Endothelial cell of umbilical vein (primary cell): ENCODE measurements around the gene JADE1. TPM values are rescaled to one million over a fixed set of nuclear protein-coding genes. Genes with fewer than 3 reads are reported as not detected.

Source experiments
- BruUV-seq: library from RNA; stranded (reverse); fragments of 400-500 nt; replicated peaks from 2 replicates; lab custom pipeline; 2021; lab: Mats Ljungman, UMichigan
- CTCF ChIA-PET: fragments of 300-600, 350-600 bp; sonication (Branson Sonifier 250); formaldehyde crosslinking; loops from one replicate; lab custom pipeline; 2021; ENCODE audit warnings: antibody characterized with exemption, inconsistent platforms; lab: Charles Lee
- POLR2A ChIA-PET: fragments of 300-600, 350-600 bp; sonication (Branson Sonifier 250); formaldehyde crosslinking; loops from one replicate; lab custom pipeline; 2021; ENCODE audit warnings: antibody characterized with exemption, inconsistent platforms; lab: Charles Lee
- DNase-seq: peaks from one replicate; pipeline ENCODE4 v3.0.0-alpha.2; 2011; ENCODE audit warnings: low read depth, low spot score
- FAIRE-seq: peaks from 2 replicates; lab custom pipeline; 2011; peaks lifted over from hg19 to GRCh38; lab: Jason Lieb, UNC
- H2AFZ ChIP-seq: 2 replicates; pipeline ENCODE4 v1.6.0; 2012; ENCODE audit warnings: low read depth, low read length, control low read depth, inconsistent platforms
- H3K27ac ChIP-seq: 2 replicates; pipeline ENCODE4 v1.5.1; 2011; ENCODE audit warnings: low read depth, mild to moderate bottlenecking, control low read depth, low read length, moderate library complexity; ENCODE audit not compliant: insufficient read depth
- H3K27me3 ChIP-seq, 2 experiments: 2 replicates each; pipeline versions ENCODE4 v1.6.0 to v1.6.1; 2011; ENCODE audit warnings: low read length in 2 of 2, mixed read lengths in 1 of 2; ENCODE audit not compliant: control insufficient read depth in 2 of 2, insufficient read depth in 2 of 2
- H3K36me3 ChIP-seq, 2 experiments: 2 replicates in 1 of 2; 3 replicates in 1 of 2; pipeline ENCODE4 v1.5.1; 2011; ENCODE audit warnings: low read length in 2 of 2, mild to moderate bottlenecking in 1 of 2, moderate library complexity in 1 of 2; ENCODE audit not compliant: control insufficient read depth in 2 of 2, insufficient read depth in 2 of 2; ENCODE audit errors: extremely low read depth in 1 of 2
- H3K4me1 ChIP-seq: 3 replicates; pipeline ENCODE4 v1.5.1; 2011; ENCODE audit warnings: mild to moderate bottlenecking, low read length; ENCODE audit not compliant: control insufficient read depth, insufficient read depth; ENCODE audit errors: extremely low read depth
- H3K4me2 ChIP-seq: 2 replicates; pipeline ENCODE4 v1.6.1; 2011; ENCODE audit warnings: low read length, control low read depth, mixed read lengths; ENCODE audit not compliant: insufficient read depth
- H3K4me3 ChIP-seq, 3 experiments: fragments of 200-600 bp in 1 of 3; sonication (generic), shearing (Covaris generic) in 1 of 3; replicated peaks in 1 of 3; 2 replicates each; pipeline ENCODE4 v1.5.1; 2011 to 2016; ENCODE audit warnings: control low read depth in 3 of 3, low read length in 3 of 3, mild to moderate bottlenecking in 2 of 3, inconsistent platforms in 1 of 3, low read depth in 1 of 3, moderate library complexity in 1 of 3; ENCODE audit not compliant: insufficient read depth in 1 of 3
- H3K79me2 ChIP-seq: 2 replicates; pipeline ENCODE4 v1.6.0; 2012; ENCODE audit warnings: low read length, inconsistent platforms; ENCODE audit not compliant: control insufficient read depth, insufficient read depth
- H3K9ac ChIP-seq: replicated peaks from 2 replicates; pipeline ENCODE3; 2011; ENCODE audit warnings: low read length, control low read depth; ENCODE audit not compliant: insufficient read depth; ENCODE audit errors: extremely low read depth
- H3K9me1 ChIP-seq: replicated peaks from 3 replicates; pipeline ENCODE4 v1.6.0; 2011; ENCODE audit warnings: mild to moderate bottlenecking, low read length; ENCODE audit not compliant: control insufficient read depth, insufficient read depth; ENCODE audit errors: extremely low read depth
- H3K9me3 ChIP-seq: replicated peaks from 2 replicates; pipeline ENCODE4 v1.5.1; 2012; ENCODE audit warnings: low read length, inconsistent platforms; ENCODE audit not compliant: control insufficient read depth, insufficient read depth
- H4K20me1 ChIP-seq: replicated peaks from 2 replicates; pipeline ENCODE3; 2011; ENCODE audit warnings: mild to moderate bottlenecking, low read length; ENCODE audit not compliant: control insufficient read depth, insufficient read depth; ENCODE audit errors: extremely low read depth
- EZH2 ChIP-seq: IDR thresholded peaks from 2 replicates; pipeline ENCODE4 v1.6.1; 2012; ENCODE audit warnings: borderline replicate concordance, low read depth, mild to moderate bottlenecking, moderate library complexity, low read length, inconsistent platforms; ENCODE audit not compliant: severe bottlenecking
- FOS ChIP-seq: IDR thresholded peaks from 2 replicates; pipeline ENCODE4 v1.6.1; 2011; ENCODE audit warnings: mild to moderate bottlenecking, low read length, moderate library complexity, borderline replicate concordance; ENCODE audit not compliant: insufficient read depth
- GATA2 ChIP-seq: IDR thresholded peaks from 2 replicates; pipeline ENCODE4 v1.7.0; 2011; ENCODE audit warnings: low read depth, mild to moderate bottlenecking, moderate library complexity, mixed read lengths, low read length; ENCODE audit not compliant: insufficient read length, insufficient read depth
- JUN ChIP-seq: IDR thresholded peaks from 2 replicates; pipeline ENCODE4 v1.6.1; 2011; ENCODE audit warnings: borderline replicate concordance, low read depth; ENCODE audit not compliant: insufficient read length, insufficient read depth
- MYC ChIP-seq: IDR thresholded peaks from one replicate; pipeline ENCODE4 v1.6.1; 2011; ENCODE audit warnings: mild to moderate bottlenecking, low read depth, low read length
- POLR2A ChIP-seq: IDR thresholded peaks from 2 replicates; pipeline ENCODE4 v1.6.1; 2012; ENCODE audit warnings: low read depth, mild to moderate bottlenecking, control low read depth, low read length
- POLR2AphosphoS5 ChIP-seq: IDR thresholded peaks from 2 replicates; pipeline ENCODE4 v1.6.1; 2012; ENCODE audit warnings: low read depth, mild to moderate bottlenecking, control low read depth, low read length, moderate library complexity; ENCODE audit not compliant: insufficient read depth
- dilution Hi-C: fragments of 300-500 bp; cut with MboI; formaldehyde crosslinking; loops from one replicate; pipeline ENCODE4 v1.15.0; 2019; ENCODE audit warnings: low sequenced_read_pairs; ENCODE audit not compliant: extremely low pct_ligation_motif_present
- intact Hi-C: fragments of 100-400 bp; cut with micrococcal nuclease; formaldehyde crosslinking; loops from one replicate; pipeline ENCODE4 v1.10.0; 2022
- polyA plus RNA-seq, 4 experiments: library from polyadenylated mRNA; depleted of rRNA in 3 of 4; stranded (reverse) in 3 of 4; unstranded in 1 of 4; fragments of >200 nt; gene quantifications; 2 replicates each; pipeline versions ENCODE4 v1.2.1 to v1.2.3, GENCODE V29; 2011 to 2012; ENCODE audit warnings: missing spikeins in 1 of 4
- total RNA-seq: library from RNA; stranded (reverse); gene quantifications from 2 replicates; pipeline ENCODE4 v1.2.3, GENCODE V29; 2021
- TF ChIP-seq, protein P1 (sequence below): IDR thresholded peaks from 2 replicates; pipeline ENCODE4 v1.6.1; 2011; ENCODE audit not compliant: insufficient read depth, insufficient read length
- TF ChIP-seq, protein P2 (sequence below), 2 donors: IDR thresholded peaks; 1 replicate in 1 of 2; 2 replicates in 1 of 2; pipeline ENCODE4 v1.5.1; 2011; ENCODE audit warnings: low read length in 2 of 2, mild to moderate bottlenecking in 2 of 2, moderate library complexity in 2 of 2, control low read depth in 1 of 2, inconsistent platforms in 1 of 2, low read depth in 1 of 2; ENCODE audit not compliant: insufficient read depth in 1 of 2; ENCODE audit errors: extremely low read depth in 1 of 2

The JADE1 gene
- total and polyA plus RNA-seq, 2 donors (not counting 3 experiments of a cell fraction or from before 2014, with no cell fraction given): 13.6 to 45.6 TPM

DNA sequence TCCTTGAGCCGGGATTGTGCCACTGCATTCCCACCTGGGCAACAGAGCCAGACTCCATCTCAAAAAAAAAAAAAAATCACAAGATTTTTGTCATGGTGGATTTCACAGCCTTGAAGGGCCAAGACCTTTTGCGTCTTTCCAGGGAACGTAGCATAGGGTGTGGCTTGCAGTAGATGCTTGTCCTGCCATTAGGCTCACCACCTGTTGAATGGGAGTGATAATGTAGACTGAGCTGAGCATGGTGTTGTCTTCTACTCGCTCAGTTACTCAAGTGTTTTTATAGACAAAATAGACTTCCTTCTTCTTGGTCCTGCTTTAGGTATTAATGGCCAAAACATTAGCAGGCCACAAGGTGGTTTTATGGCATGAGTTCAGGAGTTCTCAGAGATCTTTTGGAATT, 40.8 kb downstream of the JADE1 start:
- no peaks in the 10 kb centered on the region for H3K9me3 ChIP-seq
- CTCF ChIA-PET: no interaction called here
- FAIRE-seq (no peak), DNase-seq (no peak)
- H3K9me1 ChIP-seq: no peaks in the 10 kb centered on the region
- no peaks in the 10 kb centered on the region for H3K27me3 ChIP-seq
- TF ChIP-seq, protein P1, sequence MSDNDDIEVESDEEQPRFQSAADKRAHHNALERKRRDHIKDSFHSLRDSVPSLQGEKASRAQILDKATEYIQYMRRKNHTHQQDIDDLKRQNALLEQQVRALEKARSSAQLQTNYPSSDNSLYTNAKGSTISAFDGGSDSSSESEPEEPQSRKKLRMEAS: no peak
- TF ChIP-seq JUN (no peak), FOS (no peak), MYC (no peak), GATA2 (no peak), POLR2A (no peak), EZH2 (no peak), POLR2AphosphoS5 (no peak)
- TF ChIP-seq, protein P2, sequence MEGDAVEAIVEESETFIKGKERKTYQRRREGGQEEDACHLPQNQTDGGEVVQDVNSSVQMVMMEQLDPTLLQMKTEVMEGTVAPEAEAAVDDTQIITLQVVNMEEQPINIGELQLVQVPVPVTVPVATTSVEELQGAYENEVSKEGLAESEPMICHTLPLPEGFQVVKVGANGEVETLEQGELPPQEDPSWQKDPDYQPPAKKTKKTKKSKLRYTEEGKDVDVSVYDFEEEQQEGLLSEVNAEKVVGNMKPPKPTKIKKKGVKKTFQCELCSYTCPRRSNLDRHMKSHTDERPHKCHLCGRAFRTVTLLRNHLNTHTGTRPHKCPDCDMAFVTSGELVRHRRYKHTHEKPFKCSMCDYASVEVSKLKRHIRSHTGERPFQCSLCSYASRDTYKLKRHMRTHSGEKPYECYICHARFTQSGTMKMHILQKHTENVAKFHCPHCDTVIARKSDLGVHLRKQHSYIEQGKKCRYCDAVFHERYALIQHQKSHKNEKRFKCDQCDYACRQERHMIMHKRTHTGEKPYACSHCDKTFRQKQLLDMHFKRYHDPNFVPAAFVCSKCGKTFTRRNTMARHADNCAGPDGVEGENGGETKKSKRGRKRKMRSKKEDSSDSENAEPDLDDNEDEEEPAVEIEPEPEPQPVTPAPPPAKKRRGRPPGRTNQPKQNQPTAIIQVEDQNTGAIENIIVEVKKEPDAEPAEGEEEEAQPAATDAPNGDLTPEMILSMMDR (IDR thresholded peaks at IDR 0.05; ENCODE audit: extremely low read depth in 1 of 2, insufficient read depth in 1 of 2, low read depth in 1 of 2, low read length in 2 of 2): no peak
- no peak overlapping the region for H3K9ac ChIP-seq
- peaks cover 31 to 44% of the 10 kb centered on the region in 2 experiments for H3K36me3 ChIP-seq
- H2AFZ ChIP-seq: no peak overlapping the region
- H3K4me3 ChIP-seq: no peak overlapping the region
- dilution Hi-C loops: no loop called here
- no peaks in the 10 kb centered on the region for H3K4me1 ChIP-seq
- no peaks in the 10 kb centered on the region for H4K20me1 ChIP-seq
- H3K4me2 ChIP-seq: no peak overlapping the region
- intact Hi-C loops: no loop called here
- H3K27ac ChIP-seq: no peak overlapping the region
- BruUV-seq: no TSS peak
- peaks cover 10% of the 10 kb centered on the region for H3K79me2 ChIP-seq
- POLR2A ChIA-PET: no interaction called here
